Calu3 (cell line): ENCODE data around the gene CCL8. TPM values are rescaled to one million over a fixed set of nuclear protein-coding genes. Genes with fewer than 3 reads are reported as not detected.

Experiments
- BruUV-seq: library from RNA; stranded (reverse); fragments of 400-500 nt; replicated peaks from 2 replicates; lab custom pipeline; 2021; lab: Mats Ljungman, UMichigan
- CTCF ChIA-PET: fragments of 300-600 bp; sonication (Branson Sonifier 250); formaldehyde crosslinking; loops from one replicate; lab custom pipeline; 2022; ENCODE audit warnings: antibody characterized with exemption; lab: Charles Lee
- DNase-seq: peaks from one replicate; pipeline ENCODE4 v3.0.0; 2022
- H3K27ac Mint-ChIP-seq: one replicate; pipeline ENCODE4 v1.8.0; 2022; ENCODE audit warnings: mixed read lengths; ENCODE audit not compliant: unreplicated experiment
- H3K27me3 Mint-ChIP-seq: one replicate; pipeline ENCODE4 v1.8.0; 2022; ENCODE audit warnings: mixed read lengths; ENCODE audit not compliant: unreplicated experiment
- H3K36me3 Mint-ChIP-seq: one replicate; pipeline ENCODE4 v1.8.0; 2022; ENCODE audit warnings: mild to moderate bottlenecking, moderate library complexity, mixed read lengths; ENCODE audit not compliant: insufficient read depth, unreplicated experiment
- H3K4me1 Mint-ChIP-seq: one replicate; pipeline ENCODE4 v1.8.0; 2022; ENCODE audit warnings: mild to moderate bottlenecking, low read depth, mixed read lengths; ENCODE audit not compliant: unreplicated experiment
- H3K4me3 Mint-ChIP-seq: one replicate; pipeline ENCODE4 v1.8.0; 2022; ENCODE audit warnings: mild to moderate bottlenecking, low read depth, moderate library complexity, mixed read lengths; ENCODE audit not compliant: unreplicated experiment
- H3K9me3 Mint-ChIP-seq: one replicate; pipeline ENCODE4 v1.8.0; 2022; ENCODE audit warnings: low read depth, mixed read lengths; ENCODE audit not compliant: unreplicated experiment
- intact Hi-C: fragments of 100-400 bp; cut with micrococcal nuclease; formaldehyde crosslinking; loops from one replicate; pipeline ENCODE4 v1.10.0; 2022; ENCODE audit not compliant: unreplicated experiment
- total RNA-seq: library from RNA; stranded (reverse); gene quantifications from 2 replicates; pipeline ENCODE4 v1.2.3, GENCODE V29; 2022
- TF ChIP-seq, protein P1 (sequence below): fragments of 200-600 bp; IDR thresholded peaks from one replicate; pipeline ENCODE4 v1.8.0; 2022; ENCODE audit warnings: antibody characterized with exemption; ENCODE audit not compliant: unreplicated experiment

CCL8 gene
- total RNA-seq, 1 experiment from 2014 or later: not detected

DNA sequence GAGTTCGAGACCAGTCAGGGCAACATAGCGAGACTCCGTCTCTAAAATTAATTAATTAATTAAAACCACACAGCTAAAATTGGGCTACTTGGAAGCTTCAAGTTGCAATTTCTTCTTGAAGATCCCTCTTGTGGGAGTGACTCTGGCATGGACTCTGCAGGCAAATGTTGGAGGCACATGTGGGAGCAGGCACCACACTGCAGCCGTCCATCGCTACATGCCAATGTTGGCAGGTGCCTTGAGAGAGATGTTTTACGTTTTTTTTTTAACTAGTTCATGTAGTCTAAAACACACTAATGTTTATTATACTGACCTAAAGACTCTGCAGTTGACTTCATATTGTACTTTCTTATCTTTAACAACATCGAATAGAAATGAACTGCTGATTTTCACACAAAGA, 7.9 kb upstream of the CCL8 start:
- H3K27ac Mint-ChIP-seq: no peak overlapping the region
- BruUV-seq: no TSS peak
- H3K4me3 Mint-ChIP-seq: no peak overlapping the region
- no peaks in the 10 kb centered on the region for H3K9me3 Mint-ChIP-seq
- CTCF ChIA-PET: no interaction called here
- intact Hi-C loops: no loop called here
- H3K27me3 Mint-ChIP-seq: peaks cover 76% of the 10 kb centered on the region
- no peaks in the 10 kb centered on the region for H3K36me3 Mint-ChIP-seq
- no peaks in the 10 kb centered on the region for H3K4me1 Mint-ChIP-seq
- TF ChIP-seq, protein P1, sequence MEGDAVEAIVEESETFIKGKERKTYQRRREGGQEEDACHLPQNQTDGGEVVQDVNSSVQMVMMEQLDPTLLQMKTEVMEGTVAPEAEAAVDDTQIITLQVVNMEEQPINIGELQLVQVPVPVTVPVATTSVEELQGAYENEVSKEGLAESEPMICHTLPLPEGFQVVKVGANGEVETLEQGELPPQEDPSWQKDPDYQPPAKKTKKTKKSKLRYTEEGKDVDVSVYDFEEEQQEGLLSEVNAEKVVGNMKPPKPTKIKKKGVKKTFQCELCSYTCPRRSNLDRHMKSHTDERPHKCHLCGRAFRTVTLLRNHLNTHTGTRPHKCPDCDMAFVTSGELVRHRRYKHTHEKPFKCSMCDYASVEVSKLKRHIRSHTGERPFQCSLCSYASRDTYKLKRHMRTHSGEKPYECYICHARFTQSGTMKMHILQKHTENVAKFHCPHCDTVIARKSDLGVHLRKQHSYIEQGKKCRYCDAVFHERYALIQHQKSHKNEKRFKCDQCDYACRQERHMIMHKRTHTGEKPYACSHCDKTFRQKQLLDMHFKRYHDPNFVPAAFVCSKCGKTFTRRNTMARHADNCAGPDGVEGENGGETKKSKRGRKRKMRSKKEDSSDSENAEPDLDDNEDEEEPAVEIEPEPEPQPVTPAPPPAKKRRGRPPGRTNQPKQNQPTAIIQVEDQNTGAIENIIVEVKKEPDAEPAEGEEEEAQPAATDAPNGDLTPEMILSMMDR: no peak
- no peak for DNase-seq

GRCh38 chr17:34312080-34312479, 7.2 kb upstream of the CCL8 start:
- intact Hi-C loops: no loop called here

GRCh38 chr17:34313164-34313563, 6.1 kb upstream of the CCL8 start:
- BruUV-seq: no TSS peak
- no peak for DNase-seq
- Mint-ChIP-seq H3K4me1 (no peaks in the 10 kb centered on the region), H3K4me3 (no peak overlapping the region), H3K27me3 (peaks cover 69% of the 10 kb centered on the region), H3K27ac (no peak overlapping the region), H3K9me3 (no peaks in the 10 kb centered on the region), H3K36me3 (no peaks in the 10 kb centered on the region)
- CTCF ChIA-PET: no interaction called here
- TF ChIP-seq, protein P1: no peak
- intact Hi-C loops: no loop called here

More at GRCh38 chr17:34312080-34312479, 7.2 kb upstream of the CCL8 start:
- CTCF ChIA-PET: interaction anchor here (1.0 kb wide), 1 partner anchor 49 kb away, joined by 3 read pairs; no protein-coding TSS in a partner anchor
- H3K4me3 Mint-ChIP-seq: no peak overlapping the region
- H3K4me1 Mint-ChIP-seq: no peaks in the 10 kb centered on the region
- no TSS peak for BruUV-seq
- H3K9me3 Mint-ChIP-seq: no peaks in the 10 kb centered on the region
- H3K27me3 Mint-ChIP-seq: peaks cover 76% of the 10 kb centered on the region
- no peak overlapping the region for H3K27ac Mint-ChIP-seq
- no peaks in the 10 kb centered on the region for H3K36me3 Mint-ChIP-seq
- no peak for DNase-seq
- TF ChIP-seq, protein P1: no peak

GRCh38 chr17:34314279-34314678, 5.0 kb upstream of the CCL8 start:
- CTCF ChIA-PET: no interaction called here
- H3K4me3 Mint-ChIP-seq: no peak overlapping the region
- TF ChIP-seq, protein P1: no peak
- H3K4me1 Mint-ChIP-seq: no peaks in the 10 kb centered on the region
- no peaks in the 10 kb centered on the region for H3K9me3 Mint-ChIP-seq
- H3K36me3 Mint-ChIP-seq: no peaks in the 10 kb centered on the region
- DNase-seq: no peak
- peaks cover 60% of the 10 kb centered on the region for H3K27me3 Mint-ChIP-seq
- BruUV-seq: no TSS peak
- H3K27ac Mint-ChIP-seq: no peak overlapping the region
- intact Hi-C loops: no loop called here
